H1 (cell line): ENCODE results near the gene NKAIN2. TPM values are rescaled to one million over a fixed set of nuclear protein-coding genes. Genes with fewer than 3 reads are reported as not detected.

Source experiments
- CTCF ChIA-PET: fragments of 300-600 bp; sonication (Branson Sonifier 250); formaldehyde crosslinking; loops from one replicate; lab custom pipeline; 2021; ENCODE audit not compliant: partially characterized antibody; lab: Charles Lee
- POLR2A ChIA-PET: fragments of 300-600 bp; sonication (Branson Sonifier 250); formaldehyde crosslinking; loops from one replicate; lab custom pipeline; 2021; ENCODE audit warnings: inconsistent platforms; ENCODE audit not compliant: partially characterized antibody; lab: Charles Lee
- DNase-seq, 2 experiments: peaks; one replicate each; pipeline versions ENCODE4 v3.0.0 to v3.0.0-alpha.2; 2010 to 2022; ENCODE audit warnings: low spot score in 2 of 2, low read depth in 1 of 2, mixed read lengths in 1 of 2
- FAIRE-seq: peaks from 2 replicates; lab custom pipeline; 2011; peaks lifted over from hg19 to GRCh38; lab: Jason Lieb, UNC
- H2AFZ ChIP-seq: 2 replicates; pipeline ENCODE4 v1.8.1; 2012; ENCODE audit warnings: low read length, inconsistent platforms
- H2AK5ac ChIP-seq: 2 replicates; pipeline ENCODE4 v1.6.1; 2013; ENCODE audit warnings: low read depth, low read length
- H2BK120ac ChIP-seq: replicated peaks from 2 replicates; pipeline ENCODE3; 2013; ENCODE audit warnings: low read depth, low read length, inconsistent platforms
- H2BK12ac ChIP-seq: 2 replicates; pipeline ENCODE4 v1.6.1; 2013; ENCODE audit warnings: low read depth, low read length
- H2BK15ac ChIP-seq: 2 replicates; pipeline ENCODE4 v1.6.1; 2013; ENCODE audit warnings: low read length
- H2BK20ac ChIP-seq: 2 replicates; pipeline ENCODE4 v1.6.1; 2013; ENCODE audit warnings: low read length
- H2BK5ac ChIP-seq: 2 replicates; pipeline ENCODE4 v1.6.1; 2013; ENCODE audit warnings: low read depth, low read length
- H3K14ac ChIP-seq: 2 replicates; pipeline ENCODE4 v1.6.1; 2013; ENCODE audit warnings: inconsistent platforms; ENCODE audit not compliant: insufficient read length
- H3K18ac ChIP-seq: 2 replicates; pipeline ENCODE4 v1.6.1; 2013; ENCODE audit warnings: low read length; ENCODE audit errors: extremely low read depth
- H3K23ac ChIP-seq: 2 replicates; pipeline ENCODE4 v1.6.1; 2013; ENCODE audit warnings: inconsistent platforms; ENCODE audit not compliant: insufficient read length
- H3K23me2 ChIP-seq: 2 replicates; pipeline ENCODE4 v1.6.1; 2013; ENCODE audit warnings: low read depth, low read length
- H3K27ac ChIP-seq: 2 replicates; pipeline ENCODE4 v1.6.1; 2011; ENCODE audit warnings: low read depth, low read length, inconsistent platforms
- H3K27me3 ChIP-seq, 4 experiments: replicated peaks in 1 of 4; 1 replicate in 1 of 4; 2 replicates in 3 of 4; pipeline versions ENCODE4 v1.6.1 to v1.8.1; 2011 to 2013; ENCODE audit warnings: low read length in 3 of 4, mild to moderate bottlenecking in 3 of 4, inconsistent platforms in 2 of 4, mixed read lengths in 2 of 4, moderate library complexity in 1 of 4; ENCODE audit not compliant: control insufficient read depth in 3 of 4, insufficient read depth in 3 of 4; ENCODE audit errors: extremely low read depth in 1 of 4
- H3K36me3 ChIP-seq, 4 experiments: 2 replicates each; pipeline versions ENCODE4 v1.6.1 to v1.8.1; 2011 to 2013; ENCODE audit warnings: mild to moderate bottlenecking in 4 of 4, low read length in 3 of 4, moderate library complexity in 2 of 4, control low read depth in 1 of 4, inconsistent platforms in 1 of 4; ENCODE audit not compliant: insufficient read depth in 4 of 4, control insufficient read depth in 2 of 4
- H3K4ac ChIP-seq: replicated peaks from 2 replicates; pipeline ENCODE3; 2013; ENCODE audit warnings: low read length, low read depth, mixed read lengths, inconsistent platforms; ENCODE audit not compliant: insufficient read length
- H3K4me1 ChIP-seq, 4 experiments: replicated peaks in 1 of 4; 1 replicate in 1 of 4; 2 replicates in 3 of 4; pipeline versions ENCODE4 v1.6.1 to v1.8.1; 2011 to 2013; ENCODE audit warnings: low read length in 3 of 4, inconsistent platforms in 2 of 4, mixed read lengths in 1 of 4; ENCODE audit not compliant: insufficient read depth in 4 of 4, control insufficient read depth in 3 of 4
- H3K4me2 ChIP-seq, 2 experiments: 2 replicates each; pipeline versions ENCODE4 v1.6.1 to v1.8.1; 2011 to 2013; ENCODE audit warnings: low read depth in 2 of 2, low read length in 2 of 2, control low read depth in 1 of 2, inconsistent platforms in 1 of 2, mild to moderate bottlenecking in 1 of 2; ENCODE audit not compliant: insufficient read depth in 1 of 2
- H3K4me3 ChIP-seq, 4 experiments: fragments of 200-600, 300-600 bp in 1 of 4; sonication (generic), shearing (Covaris generic), sonication (Bioruptor Twin) in 1 of 4; 2 replicates each; pipeline versions ENCODE4 v1.5.1 to v1.8.1; 2011 to 2016; ENCODE audit warnings: low read length in 4 of 4, low read depth in 3 of 4, control low read depth in 2 of 4, inconsistent platforms in 2 of 4, mild to moderate bottlenecking in 2 of 4, mixed read lengths in 1 of 4, moderate library complexity in 1 of 4; ENCODE audit not compliant: insufficient read depth in 2 of 4; ENCODE audit errors: extremely low read depth in 1 of 4
- H3K56ac ChIP-seq: replicated peaks from 2 replicates; pipeline ENCODE3; 2013; ENCODE audit warnings: low read depth, mild to moderate bottlenecking, mixed read lengths, low read length, inconsistent platforms; ENCODE audit not compliant: insufficient read length
- H3K79me1 ChIP-seq: 2 replicates; pipeline ENCODE4 v1.6.1; 2013; ENCODE audit warnings: low read depth, low read length, control low read depth
- H3K79me2 ChIP-seq, 2 experiments: 2 replicates each; pipeline versions ENCODE4 v1.6.1 to v1.8.1; 2012 to 2013; ENCODE audit warnings: low read length in 2 of 2, mild to moderate bottlenecking in 2 of 2, inconsistent platforms in 1 of 2; ENCODE audit not compliant: insufficient read depth in 2 of 2, control insufficient read depth in 1 of 2
- H3K9ac ChIP-seq, 4 experiments: replicated peaks in 1 of 4; 1 replicate in 1 of 4; 2 replicates in 3 of 4; pipeline versions ENCODE4 v1.6.1 to v1.8.1; 2011 to 2013; ENCODE audit warnings: low read depth in 3 of 4, low read length in 3 of 4, control low read depth in 2 of 4, mild to moderate bottlenecking in 2 of 4, moderate library complexity in 2 of 4, inconsistent platforms in 1 of 4; ENCODE audit errors: extremely low read depth in 1 of 4
- H3K9me3 ChIP-seq, 2 experiments: 2 replicates each; pipeline versions ENCODE4 v1.6.1 to v1.8.1; 2012 to 2013; ENCODE audit warnings: mild to moderate bottlenecking in 2 of 2, moderate library complexity in 2 of 2, control low read depth in 1 of 2, inconsistent platforms in 1 of 2, low read depth in 1 of 2, low read length in 1 of 2, mixed read lengths in 1 of 2; ENCODE audit not compliant: insufficient read depth in 2 of 2
- H4K20me1 ChIP-seq, 2 experiments: replicated peaks in 1 of 2; 2 replicates each; pipeline versions ENCODE3 to v1.8.1; 2011 to 2013; ENCODE audit warnings: inconsistent platforms in 2 of 2, low read length in 2 of 2, mild to moderate bottlenecking in 1 of 2; ENCODE audit not compliant: insufficient read depth in 2 of 2, control insufficient read depth in 1 of 2
- H4K5ac ChIP-seq: 2 replicates; pipeline ENCODE4 v1.6.1; 2013; ENCODE audit warnings: low read length, low read depth, mixed read lengths, inconsistent platforms; ENCODE audit not compliant: insufficient read length
- H4K8ac ChIP-seq: 2 replicates; pipeline ENCODE4 v1.8.0; 2013; ENCODE audit warnings: mild to moderate bottlenecking, moderate library complexity, low read length, inconsistent platforms; ENCODE audit not compliant: insufficient read depth; ENCODE audit errors: extremely low read depth
- H4K91ac ChIP-seq: replicated peaks from 2 replicates; pipeline ENCODE3; 2013; ENCODE audit warnings: low read length, mixed read lengths, inconsistent platforms; ENCODE audit not compliant: insufficient read length
- ASH2L ChIP-seq: fragments of 200-600, 300-600 bp; sonication (generic); IDR thresholded peaks from one replicate; pipeline ENCODE4 v1.7.1; 2017; ENCODE audit warnings: low read length
- BRCA1 ChIP-seq: IDR thresholded peaks from 2 replicates; pipeline ENCODE4 v1.6.1; 2012; ENCODE audit warnings: low read depth, low read length, improper control_type of control experiment
- CHD1 ChIP-seq: IDR thresholded peaks from 2 replicates; pipeline ENCODE4 v1.6.1; 2012; ENCODE audit warnings: low read depth, low read length, improper control_type of control experiment
- CTBP2 ChIP-seq: IDR thresholded peaks from 2 replicates; pipeline ENCODE4 v1.7.0; 2011; ENCODE audit warnings: borderline replicate concordance, mild to moderate bottlenecking, moderate library complexity, mixed read lengths, low read length; ENCODE audit not compliant: insufficient read depth, insufficient read length
- EGR1 ChIP-seq: IDR thresholded peaks from 2 replicates; pipeline ENCODE4 v1.6.1; 2011; ENCODE audit warnings: low read depth, low read length, borderline replicate concordance
- EP300 ChIP-seq, 2 experiments: IDR thresholded peaks; 1 replicate in 1 of 2; 2 replicates in 1 of 2; pipeline ENCODE4 v1.6.1; 2011 to 2012; ENCODE audit warnings: low read depth in 2 of 2, low read length in 2 of 2, mild to moderate bottlenecking in 2 of 2, borderline replicate concordance in 1 of 2, inconsistent platforms in 1 of 2, moderate library complexity in 1 of 2
- NANOG ChIP-seq: IDR thresholded peaks from 2 replicates; pipeline ENCODE4 v1.6.1; 2011; ENCODE audit warnings: low read length, low read depth, mild to moderate bottlenecking, inconsistent platforms; ENCODE audit not compliant: insufficient read depth, poor library complexity, severe bottlenecking
- RFX5 ChIP-seq: IDR thresholded peaks from 2 replicates; pipeline ENCODE4 v1.6.1; 2011; ENCODE audit warnings: low read depth, low read length, improper control_type of control experiment, borderline replicate concordance
- RXRA ChIP-seq: IDR thresholded peaks from 2 replicates; pipeline ENCODE4 v1.6.1; 2011; ENCODE audit warnings: low read depth, mild to moderate bottlenecking, low read length, moderate library complexity; ENCODE audit not compliant: insufficient read depth
- SIRT6 ChIP-seq: IDR thresholded peaks from one replicate; pipeline ENCODE4 v1.7.1; 2012; ENCODE audit warnings: low read length, inconsistent platforms
- SUZ12 ChIP-seq: fragments of 200-600 bp; sonication (generic); IDR thresholded peaks from 2 replicates; pipeline ENCODE4 v1.6.1; 2012; ENCODE audit warnings: mild to moderate bottlenecking, inconsistent platforms, low read length, moderate library complexity, mixed read lengths
- TBP ChIP-seq: IDR thresholded peaks from 2 replicates; pipeline ENCODE4 v1.6.1; 2011; ENCODE audit warnings: low read depth, low read length, improper control_type of control experiment
- TCF12 ChIP-seq: IDR thresholded peaks from 2 replicates; pipeline ENCODE4 v1.6.1; 2011; ENCODE audit warnings: low read depth, mild to moderate bottlenecking, low read length
- TEAD4 ChIP-seq: IDR thresholded peaks from 2 replicates; pipeline ENCODE4 v1.6.1; 2012; ENCODE audit warnings: low read depth, low read length, inconsistent platforms, mixed read lengths
- ZNF274 ChIP-seq: IDR thresholded peaks from 2 replicates; pipeline ENCODE4 v1.7.0; 2012; ENCODE audit warnings: low read length, borderline replicate concordance; ENCODE audit errors: extremely low read depth
- WGBS, 2 experiments: shearing (Covaris generic) in 1 of 2; methylation state at CpG; one replicate each; pipeline versions ENCODE4 v1.1.6 to v1.1.7; 2013 to 2015; ENCODE audit warnings: low lambda C conversion rate in 2 of 2, mixed read lengths in 2 of 2, inconsistent platforms in 1 of 2, low coverage in 1 of 2, missing lambda C conversion rate in 1 of 2; ENCODE audit not compliant: insufficient replicate concordance in 2 of 2, insufficient coverage in 1 of 2, insufficient read length in 1 of 2; ENCODE audit errors: extremely low coverage in 1 of 2, missing lambda C conversion rate in 1 of 2; 5-methylcytosine and 5-hydroxymethylcytosine counted together
- polyA plus RNA-seq, 7 experiments: library from polyadenylated mRNA; depleted of rRNA in 3 of 7; stranded (reverse) in 5 of 7; unstranded in 2 of 7; fragments of >200 nt in 5 of 7; fragments of 200-250 nt in 2 of 7; gene quantifications; 1 replicate in 5 of 7; 2 replicates in 1 of 7; 4 replicates in 1 of 7; pipeline versions ENCODE4 v1.2.1 to v1.2.3, GENCODE V29; 2011 to 2013; ENCODE audit warnings: missing spikeins in 2 of 7, mixed read lengths in 2 of 7
- total RNA-seq: library from RNA; stranded (reverse); fragmentation: NEBNext Ultra II Directional; extraction: Animal tissue kit (Norgen Biotek cat#: 25700); gene quantifications from 2 replicates; pipeline ENCODE4 v1.2.1, GENCODE V29; 2021

NKAIN2 gene
- total and polyA plus RNA-seq, 2 of the 8 experiments (the other 6 are each of a cell fraction or from before 2014, with no cell fraction given): 0.20 to 0.34 TPM

DNA sequence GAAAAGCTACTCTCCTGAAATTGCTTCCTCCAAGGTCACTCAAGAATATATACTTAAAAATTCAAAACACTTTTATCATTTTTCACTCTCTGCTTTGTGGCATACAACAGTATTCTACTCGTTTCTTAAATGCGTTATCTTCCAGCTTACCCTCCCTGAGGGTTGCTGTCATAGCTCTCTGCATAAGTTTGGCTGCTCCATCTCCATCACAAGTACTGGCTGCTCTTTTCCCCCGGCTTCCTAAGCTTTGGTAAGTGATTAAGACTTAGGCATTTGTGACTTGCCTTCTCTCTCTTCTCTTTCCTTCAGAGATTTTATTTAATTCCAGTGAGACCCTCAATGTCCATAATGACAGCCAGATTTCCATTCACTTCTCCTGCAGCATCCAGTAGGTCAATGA lies 128.3 kb downstream of the NKAIN2 start:
- Histone ChIP-seq H3K36me3 (no peaks in the 10 kb centered on the region), H3K9ac (no peak overlapping the region), H3K4me1 (no peaks in the 10 kb centered on the region), H4K5ac (no peak overlapping the region), H3K79me2 (no peaks in the 10 kb centered on the region), H2BK120ac (no peak overlapping the region), H4K8ac (no peak overlapping the region), H3K56ac (no peak overlapping the region), H4K91ac (no peak overlapping the region), H2BK12ac (no peak overlapping the region), H3K27ac (no peak overlapping the region), H3K4me3 (no peak overlapping the region), H2AFZ (no peak overlapping the region), H3K27me3 (no peaks in the 10 kb centered on the region), H2BK20ac (no peak overlapping the region), H3K4ac (no peak overlapping the region), H2BK15ac (no peak overlapping the region), H3K14ac (no peak overlapping the region), H2BK5ac (no peak overlapping the region), H3K18ac (no peak overlapping the region), H3K23ac (no peak overlapping the region), H3K23me2 (no peaks in the 10 kb centered on the region), H3K79me1 (no peaks in the 10 kb centered on the region), H3K9me3 (no peaks in the 10 kb centered on the region), H3K4me2 (no peak overlapping the region), H4K20me1 (no peaks in the 10 kb centered on the region), H2AK5ac (no peak overlapping the region)
- POLR2A ChIA-PET: no interaction called here
- FAIRE-seq: no peak
- TF ChIP-seq TEAD4: no peak
- no peak for TF ChIP-seq RXRA
- no peak for TF ChIP-seq ZNF274
- TF ChIP-seq SIRT6: no peak
- no peak for TF ChIP-seq ASH2L
- TF ChIP-seq RFX5: no peak
- TF ChIP-seq SUZ12: no peak
- TF ChIP-seq EGR1: no peak
- TF ChIP-seq TBP: no peak
- TF ChIP-seq TCF12: no peak
- TF ChIP-seq BRCA1: no peak
- TF ChIP-seq NANOG: no peak
- no peak for TF ChIP-seq CTBP2
- TF ChIP-seq CHD1: no peak
- TF ChIP-seq EP300 (IDR thresholded peaks at IDR 0.05; ENCODE audit: borderline replicate concordance in 1 of 2, low read depth in 2 of 2, low read length in 2 of 2): no peak
- WGBS, 2 experiments: 73% methylated on average over 3 of the region's 3 CpGs; no CpG with 5 or more reads in 1 of the 2 experiments
- DNase-seq: no peak
- CTCF ChIA-PET: interaction anchor here (1.9 kb wide), 1 partner anchor 129 kb away, joined by 6 read pairs; no protein-coding TSS in a partner anchor
